ENCODE results near the gene ERMARD.

Gene ERMARD

DNA sequence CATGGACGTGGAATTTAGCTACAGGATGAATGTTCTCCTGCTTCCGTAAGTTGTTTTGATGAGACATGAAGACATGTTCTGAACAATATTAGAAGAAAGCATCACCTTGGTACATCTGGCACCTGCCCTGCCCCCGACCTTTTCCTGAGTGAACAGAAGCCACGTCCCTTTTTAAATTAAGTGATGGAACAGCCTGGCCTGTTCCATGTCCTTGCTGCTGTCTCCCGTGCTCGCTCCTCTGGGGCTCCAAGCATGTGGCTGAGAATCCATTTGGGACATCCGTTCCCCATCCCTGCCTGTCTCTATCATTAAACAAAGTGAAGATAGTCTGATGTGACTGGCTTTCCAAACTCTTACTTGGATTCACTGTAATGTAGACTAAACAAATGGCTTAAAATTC is 36.4 kb downstream of the ERMARD start:
- no peak for TF ChIP-seq ZBTB7A (IDR thresholded peaks at IDR 0.05; ENCODE audit: low read depth)
- TF ChIP-seq FOXM1 (IDR thresholded peaks at IDR 0.05; ENCODE audit: borderline replicate concordance, low read depth): no peak
- no peak for TF ChIP-seq TCF12 (IDR thresholded peaks at IDR 0.05; ENCODE audit: low read depth)
- no peak for TF ChIP-seq EP300 (IDR thresholded peaks at IDR 0.05; ENCODE audit: borderline replicate concordance)
- TF ChIP-seq, protein P1, sequence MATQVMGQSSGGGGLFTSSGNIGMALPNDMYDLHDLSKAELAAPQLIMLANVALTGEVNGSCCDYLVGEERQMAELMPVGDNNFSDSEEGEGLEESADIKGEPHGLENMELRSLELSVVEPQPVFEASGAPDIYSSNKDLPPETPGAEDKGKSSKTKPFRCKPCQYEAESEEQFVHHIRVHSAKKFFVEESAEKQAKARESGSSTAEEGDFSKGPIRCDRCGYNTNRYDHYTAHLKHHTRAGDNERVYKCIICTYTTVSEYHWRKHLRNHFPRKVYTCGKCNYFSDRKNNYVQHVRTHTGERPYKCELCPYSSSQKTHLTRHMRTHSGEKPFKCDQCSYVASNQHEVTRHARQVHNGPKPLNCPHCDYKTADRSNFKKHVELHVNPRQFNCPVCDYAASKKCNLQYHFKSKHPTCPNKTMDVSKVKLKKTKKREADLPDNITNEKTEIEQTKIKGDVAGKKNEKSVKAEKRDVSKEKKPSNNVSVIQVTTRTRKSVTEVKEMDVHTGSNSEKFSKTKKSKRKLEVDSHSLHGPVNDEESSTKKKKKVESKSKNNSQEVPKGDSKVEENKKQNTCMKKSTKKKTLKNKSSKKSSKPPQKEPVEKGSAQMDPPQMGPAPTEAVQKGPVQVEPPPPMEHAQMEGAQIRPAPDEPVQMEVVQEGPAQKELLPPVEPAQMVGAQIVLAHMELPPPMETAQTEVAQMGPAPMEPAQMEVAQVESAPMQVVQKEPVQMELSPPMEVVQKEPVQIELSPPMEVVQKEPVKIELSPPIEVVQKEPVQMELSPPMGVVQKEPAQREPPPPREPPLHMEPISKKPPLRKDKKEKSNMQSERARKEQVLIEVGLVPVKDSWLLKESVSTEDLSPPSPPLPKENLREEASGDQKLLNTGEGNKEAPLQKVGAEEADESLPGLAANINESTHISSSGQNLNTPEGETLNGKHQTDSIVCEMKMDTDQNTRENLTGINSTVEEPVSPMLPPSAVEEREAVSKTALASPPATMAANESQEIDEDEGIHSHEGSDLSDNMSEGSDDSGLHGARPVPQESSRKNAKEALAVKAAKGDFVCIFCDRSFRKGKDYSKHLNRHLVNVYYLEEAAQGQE (IDR thresholded peaks at IDR 0.05; ENCODE audit: low read depth): no peak
- TF ChIP-seq CREB1 (IDR thresholded peaks at IDR 0.05; ENCODE audit: low read depth): no peak
- no peak for TF ChIP-seq TAF1 (IDR thresholded peaks at IDR 0.05; ENCODE audit: low read depth)
- no peak for TF ChIP-seq RAD21 (IDR thresholded peaks at IDR 0.05; ENCODE audit: low read depth)
- TF ChIP-seq, protein P2, sequence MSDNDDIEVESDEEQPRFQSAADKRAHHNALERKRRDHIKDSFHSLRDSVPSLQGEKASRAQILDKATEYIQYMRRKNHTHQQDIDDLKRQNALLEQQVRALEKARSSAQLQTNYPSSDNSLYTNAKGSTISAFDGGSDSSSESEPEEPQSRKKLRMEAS (IDR thresholded peaks at IDR 0.05): no peak

DNA sequence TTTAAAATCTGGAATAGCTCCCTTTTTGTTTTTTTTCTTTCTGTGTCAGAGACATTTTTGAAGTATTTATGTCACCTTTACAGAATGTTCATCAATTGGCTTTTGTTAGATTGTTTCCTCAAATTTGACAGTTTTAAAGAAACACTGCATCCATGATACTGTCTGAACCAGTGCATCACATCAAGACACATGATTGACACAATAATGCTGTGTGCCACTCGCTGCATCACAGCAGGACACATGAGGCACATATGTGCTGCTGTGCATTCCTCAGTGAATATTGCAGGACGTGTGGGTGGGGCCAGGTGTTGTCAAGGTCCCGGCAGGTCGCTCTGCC is 37.4 kb downstream of the ERMARD start:
- TF ChIP-seq ZBTB7A (IDR thresholded peaks at IDR 0.05; ENCODE audit: low read depth): no peak
- TF ChIP-seq, protein P2 (IDR thresholded peaks at IDR 0.05): no peak
- no peak for TF ChIP-seq TAF1 (IDR thresholded peaks at IDR 0.05; ENCODE audit: low read depth)
- TF ChIP-seq, protein P1 (IDR thresholded peaks at IDR 0.05; ENCODE audit: low read depth): no peak
- TF ChIP-seq CEBPB (IDR thresholded peaks at IDR 0.05): no peak
- no peak for TF ChIP-seq RAD21 (IDR thresholded peaks at IDR 0.05; ENCODE audit: low read depth)
- no peak for TF ChIP-seq NFIC (IDR thresholded peaks at IDR 0.05)
- TF ChIP-seq CREB1 (IDR thresholded peaks at IDR 0.05; ENCODE audit: low read depth): no peak
- no peak for TF ChIP-seq EGR1 (IDR thresholded peaks at IDR 0.05)
- TF ChIP-seq TEAD4 (IDR thresholded peaks at IDR 0.05): no peak
- no peak for TF ChIP-seq TCF12 (IDR thresholded peaks at IDR 0.05; ENCODE audit: low read depth)
- no peak for TF ChIP-seq EP300 (IDR thresholded peaks at IDR 0.05; ENCODE audit: borderline replicate concordance)
- TF ChIP-seq YY1 (IDR thresholded peaks at IDR 0.05; ENCODE audit: low read depth): no peak
- no peak for TF ChIP-seq FOXM1 (IDR thresholded peaks at IDR 0.05; ENCODE audit: borderline replicate concordance, low read depth)

DNA sequence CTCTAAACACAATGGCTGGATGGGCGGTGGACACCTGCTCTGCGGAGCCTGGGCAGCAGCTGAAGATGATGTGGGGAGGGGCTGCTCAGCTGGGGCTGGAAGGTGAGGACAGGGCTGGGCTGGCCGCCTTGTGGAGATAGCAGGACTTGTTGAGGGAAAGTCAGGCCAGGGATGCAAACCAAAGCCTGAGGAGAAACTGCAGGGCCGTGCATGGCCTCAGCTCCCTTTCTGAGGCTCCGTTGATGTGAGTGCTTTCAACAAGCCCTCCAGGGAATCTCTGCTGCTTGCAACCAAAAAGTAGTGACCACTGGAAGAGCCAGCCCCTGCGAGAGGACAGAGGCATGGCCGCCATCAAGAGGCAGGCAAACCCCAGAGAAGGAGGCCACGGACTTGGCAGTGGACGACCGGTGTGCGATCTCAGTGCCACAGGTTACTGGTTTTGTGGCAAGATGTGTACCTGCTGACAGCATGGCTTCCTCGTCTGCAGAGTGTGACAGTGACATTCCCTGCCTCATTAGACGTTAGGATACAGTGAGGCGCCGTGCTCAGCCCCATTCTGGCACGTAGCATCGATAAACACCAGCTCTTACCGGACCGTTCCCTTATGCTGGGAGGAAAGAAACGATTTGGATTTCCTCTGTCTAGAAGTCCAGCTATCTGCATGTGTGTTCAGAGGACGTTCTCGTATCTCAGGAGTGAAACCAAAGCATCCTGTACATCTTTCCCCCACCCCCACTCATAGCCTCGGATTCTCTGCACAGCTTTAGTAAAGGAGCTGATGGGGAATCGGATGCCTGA is 37.9 kb downstream of the ERMARD start:
- TF ChIP-seq, protein P1 (IDR thresholded peaks at IDR 0.05; ENCODE audit: low read depth): no peak
- TF ChIP-seq CREB1 (IDR thresholded peaks at IDR 0.05; ENCODE audit: low read depth): no peak

DNA sequence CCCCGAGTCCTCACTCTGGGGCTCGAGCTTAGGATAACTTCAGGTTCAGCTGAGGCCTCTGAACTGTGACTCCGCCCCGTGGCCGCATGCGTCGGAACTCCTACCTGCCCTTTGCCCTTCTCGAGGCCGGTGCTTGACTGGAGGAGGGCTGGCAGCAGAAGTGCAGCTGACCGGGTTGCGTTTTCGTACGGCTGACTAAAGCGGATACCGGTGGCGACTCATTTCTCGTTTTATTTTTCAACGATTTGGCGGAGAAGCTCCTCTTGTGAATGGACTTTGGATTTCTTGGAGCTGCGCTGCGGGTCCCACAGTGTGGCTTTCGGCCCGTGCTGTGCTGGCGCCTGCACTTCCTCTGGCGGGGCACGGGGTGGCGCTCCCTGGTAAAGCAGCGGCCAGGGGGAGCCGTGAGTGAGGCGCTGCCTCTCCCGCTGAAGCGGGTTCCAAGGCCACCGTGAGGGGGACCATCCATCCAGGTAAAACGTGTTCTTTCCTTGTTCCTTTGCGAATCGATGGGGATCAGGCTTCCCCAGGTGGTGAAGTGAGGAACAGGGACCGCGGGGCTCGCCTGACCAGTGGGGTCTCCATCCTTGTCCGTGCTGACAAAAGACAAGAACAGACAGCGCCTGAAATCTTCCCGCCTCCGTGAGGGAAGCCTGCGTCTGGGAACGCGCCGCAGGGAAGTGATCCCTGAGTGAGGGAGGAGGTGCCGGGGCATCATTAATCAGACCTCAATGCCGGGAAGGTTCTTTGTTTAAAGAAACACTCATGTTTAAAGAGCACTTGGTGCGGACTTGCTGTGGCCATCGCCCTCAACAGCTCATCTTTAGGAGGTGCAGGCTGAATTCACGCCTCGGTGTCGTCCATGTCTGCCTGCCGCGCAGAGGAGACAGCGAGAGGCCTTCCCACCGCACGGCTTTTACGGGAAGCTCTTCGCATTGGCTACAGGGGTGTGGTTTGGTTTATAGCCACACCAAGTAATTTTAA is 38.8 kb downstream of the ERMARD start:
- TF ChIP-seq EP300 (IDR thresholded peaks at IDR 0.05; ENCODE audit: borderline replicate concordance): no peak
- TF ChIP-seq RAD21 (IDR thresholded peaks at IDR 0.05; ENCODE audit: low read depth): peak; percentile 92
- TF ChIP-seq, protein P2 (IDR thresholded peaks at IDR 0.05): peak; percentile 42

DNA sequence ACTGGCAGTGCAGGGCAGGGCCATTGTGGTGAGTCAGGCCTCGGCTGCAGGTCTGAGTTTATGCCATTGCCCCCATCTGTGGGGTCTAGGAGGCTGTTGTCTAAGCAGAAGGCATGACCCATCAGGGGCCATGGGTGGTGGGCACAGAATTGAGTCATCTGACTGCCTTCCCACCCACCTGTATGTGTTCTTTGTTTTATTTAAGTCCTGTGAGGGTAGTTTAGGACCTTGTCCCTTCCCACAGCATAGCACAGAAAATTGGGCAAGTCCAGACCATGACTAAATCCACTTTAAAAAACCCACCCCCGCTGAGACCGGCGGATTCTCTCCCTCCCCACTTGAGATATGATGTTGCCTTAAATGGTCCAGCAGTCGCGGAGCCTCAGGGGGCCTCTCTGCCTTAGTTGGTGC is 40.3 kb downstream of the ERMARD start:
- no peak for TF ChIP-seq CREB1 (IDR thresholded peaks at IDR 0.05; ENCODE audit: low read depth)
- TF ChIP-seq NFIC (IDR thresholded peaks at IDR 0.05): no peak
- no peak for TF ChIP-seq CEBPB (IDR thresholded peaks at IDR 0.05)
- TF ChIP-seq TCF12 (IDR thresholded peaks at IDR 0.05; ENCODE audit: low read depth): no peak
- no peak for TF ChIP-seq EP300 (IDR thresholded peaks at IDR 0.05; ENCODE audit: borderline replicate concordance)
- TF ChIP-seq EGR1 (IDR thresholded peaks at IDR 0.05): no peak
- no peak for TF ChIP-seq RAD21 (IDR thresholded peaks at IDR 0.05; ENCODE audit: low read depth)
- TF ChIP-seq, protein P3, sequence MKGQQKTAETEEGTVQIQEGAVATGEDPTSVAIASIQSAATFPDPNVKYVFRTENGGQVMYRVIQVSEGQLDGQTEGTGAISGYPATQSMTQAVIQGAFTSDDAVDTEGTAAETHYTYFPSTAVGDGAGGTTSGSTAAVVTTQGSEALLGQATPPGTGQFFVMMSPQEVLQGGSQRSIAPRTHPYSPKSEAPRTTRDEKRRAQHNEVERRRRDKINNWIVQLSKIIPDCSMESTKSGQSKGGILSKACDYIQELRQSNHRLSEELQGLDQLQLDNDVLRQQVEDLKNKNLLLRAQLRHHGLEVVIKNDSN (IDR thresholded peaks at IDR 0.05): no peak

Measured in Ishikawa (cell line).